KMS-11 (cell line): ENCODE results near the gene TGFB2.

Experiments used
- H2AFZ ChIP-seq: fragments of 200-600 bp; sonication (generic); 2 replicates; pipeline ENCODE4 v1.6.1; 2016; ENCODE audit warnings: antibody characterized with exemption, mixed run types, low read depth
- H3K27ac ChIP-seq: fragments of 200-600 bp; sonication (generic); 2 replicates; pipeline ENCODE4 v1.6.1; 2016; ENCODE audit warnings: mild to moderate bottlenecking, mixed run types
- H3K27me3 ChIP-seq: fragments of 200-600 bp; sonication (generic); 2 replicates; pipeline ENCODE4 v1.6.1; 2017; ENCODE audit warnings: mild to moderate bottlenecking, low read depth, mixed run types, moderate library complexity; ENCODE audit not compliant: insufficient read depth
- H3K36me3 ChIP-seq: fragments of 200-600 bp; sonication (generic); 2 replicates; pipeline ENCODE4 v1.6.1; 2017; ENCODE audit warnings: mild to moderate bottlenecking, mixed run types; ENCODE audit not compliant: insufficient read depth
- H3K4me1 ChIP-seq: fragments of 200-600 bp; sonication (generic); 2 replicates; pipeline ENCODE4 v1.6.1; 2016; ENCODE audit warnings: mild to moderate bottlenecking, low read depth, mixed run types; ENCODE audit not compliant: poor library complexity, severe bottlenecking
- H3K4me2 ChIP-seq: fragments of 200-600 bp; sonication (generic); 2 replicates; pipeline ENCODE4 v1.7.0; 2016; ENCODE audit warnings: mild to moderate bottlenecking, mixed run types
- H3K4me3 ChIP-seq: fragments of 200-600 bp; sonication (generic); IDR thresholded peaks from 2 replicates; pipeline ENCODE4 v1.6.1; 2017; ENCODE audit warnings: low read depth, low read length, mixed read lengths; ENCODE audit not compliant: insufficient read depth
- H3K79me2 ChIP-seq: fragments of 200-600 bp; sonication (generic); 2 replicates; pipeline ENCODE4 v1.6.1; 2016; ENCODE audit warnings: low read depth, mixed run types; ENCODE audit not compliant: insufficient read depth
- H3K9ac ChIP-seq: fragments of 200-600 bp; sonication (generic); 2 replicates; pipeline ENCODE4 v1.6.1; 2016; ENCODE audit warnings: mild to moderate bottlenecking, mixed run types
- H4K20me1 ChIP-seq: fragments of 200-600 bp; sonication (generic); 2 replicates; pipeline ENCODE4 v1.6.1; 2016; ENCODE audit warnings: mild to moderate bottlenecking, mixed run types; ENCODE audit not compliant: insufficient read depth
- TF ChIP-seq, protein P1 (sequence below): fragments of 200-600 bp; sonication (generic); conservative IDR thresholded peaks from 2 replicates; pipeline ENCODE4 v1.6.1; 2017; ENCODE audit warnings: low read depth, mild to moderate bottlenecking, antibody characterized with exemption, low read length, moderate library complexity, mixed read lengths

Gene TGFB2

DNA sequence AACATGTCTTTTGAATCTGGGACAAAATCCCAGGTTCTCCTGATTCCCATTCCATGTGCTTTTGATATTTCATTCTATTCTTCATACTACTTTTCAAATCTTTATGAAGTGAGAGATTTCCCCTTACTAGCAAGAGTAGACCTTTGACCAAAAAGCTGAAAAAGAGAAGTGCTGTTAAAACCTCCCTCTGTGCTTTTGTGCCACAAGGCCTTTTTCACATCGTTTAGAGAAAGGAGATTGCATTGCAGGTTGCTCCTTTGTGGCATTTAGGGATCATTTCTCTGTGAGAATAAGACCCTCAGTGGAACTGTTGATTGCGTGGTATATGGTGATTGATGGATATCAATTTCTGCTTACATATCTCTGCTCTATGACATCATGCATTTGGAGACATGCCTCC is 148.8 kb downstream of the TGFB2 start:
- TF ChIP-seq, protein P1, sequence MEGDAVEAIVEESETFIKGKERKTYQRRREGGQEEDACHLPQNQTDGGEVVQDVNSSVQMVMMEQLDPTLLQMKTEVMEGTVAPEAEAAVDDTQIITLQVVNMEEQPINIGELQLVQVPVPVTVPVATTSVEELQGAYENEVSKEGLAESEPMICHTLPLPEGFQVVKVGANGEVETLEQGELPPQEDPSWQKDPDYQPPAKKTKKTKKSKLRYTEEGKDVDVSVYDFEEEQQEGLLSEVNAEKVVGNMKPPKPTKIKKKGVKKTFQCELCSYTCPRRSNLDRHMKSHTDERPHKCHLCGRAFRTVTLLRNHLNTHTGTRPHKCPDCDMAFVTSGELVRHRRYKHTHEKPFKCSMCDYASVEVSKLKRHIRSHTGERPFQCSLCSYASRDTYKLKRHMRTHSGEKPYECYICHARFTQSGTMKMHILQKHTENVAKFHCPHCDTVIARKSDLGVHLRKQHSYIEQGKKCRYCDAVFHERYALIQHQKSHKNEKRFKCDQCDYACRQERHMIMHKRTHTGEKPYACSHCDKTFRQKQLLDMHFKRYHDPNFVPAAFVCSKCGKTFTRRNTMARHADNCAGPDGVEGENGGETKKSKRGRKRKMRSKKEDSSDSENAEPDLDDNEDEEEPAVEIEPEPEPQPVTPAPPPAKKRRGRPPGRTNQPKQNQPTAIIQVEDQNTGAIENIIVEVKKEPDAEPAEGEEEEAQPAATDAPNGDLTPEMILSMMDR: no peak
- Histone ChIP-seq H2AFZ (no peak overlapping the region), H3K79me2 (no peaks in the 10 kb centered on the region), H3K36me3 (no peaks in the 10 kb centered on the region), H3K9ac (peak overlapping the region; percentile 52; the same call in 1 of the 2 replicates), H3K4me2 (peak overlapping the region; percentile 92), H3K4me3 (no peak overlapping the region), H3K27me3 (no peaks in the 10 kb centered on the region), H3K4me1 (peaks cover 84% of the 10 kb centered on the region), H4K20me1 (no peaks in the 10 kb centered on the region), H3K27ac (peak overlapping the region; percentile 92)
